HG03039 (cell line): ENCODE measurements around the gene B4GALT1.

Source experiments
- ATAC-seq: cut with Tn5 transposase; IDR thresholded peaks from one replicate; pipeline ENCODE4 v1.9.1; 2021; ENCODE audit warnings: mild to moderate bottlenecking, moderate library complexity; ENCODE audit not compliant: unreplicated experiment

B4GALT1 gene

DNA sequence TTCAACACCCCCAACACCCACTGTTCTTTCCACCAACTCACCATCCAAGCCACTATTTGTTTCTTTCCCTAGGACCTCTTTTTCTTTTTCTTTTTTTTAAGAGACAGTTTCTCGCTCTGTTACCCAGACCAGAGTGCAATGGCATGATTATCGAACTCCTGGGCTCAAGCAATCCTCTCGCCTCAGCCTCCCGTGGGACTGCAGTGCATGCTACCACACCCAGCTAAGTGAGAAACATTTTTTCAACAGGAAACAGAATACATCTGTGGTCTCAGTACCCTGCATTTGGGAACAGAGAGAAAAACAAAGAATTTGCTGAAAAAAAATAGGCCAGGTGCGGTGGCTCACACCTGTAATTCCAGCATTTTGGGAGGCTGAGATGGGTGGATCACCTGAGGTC, 24.6 kb downstream of the B4GALT1 start:
- no peak for ATAC-seq

DNA sequence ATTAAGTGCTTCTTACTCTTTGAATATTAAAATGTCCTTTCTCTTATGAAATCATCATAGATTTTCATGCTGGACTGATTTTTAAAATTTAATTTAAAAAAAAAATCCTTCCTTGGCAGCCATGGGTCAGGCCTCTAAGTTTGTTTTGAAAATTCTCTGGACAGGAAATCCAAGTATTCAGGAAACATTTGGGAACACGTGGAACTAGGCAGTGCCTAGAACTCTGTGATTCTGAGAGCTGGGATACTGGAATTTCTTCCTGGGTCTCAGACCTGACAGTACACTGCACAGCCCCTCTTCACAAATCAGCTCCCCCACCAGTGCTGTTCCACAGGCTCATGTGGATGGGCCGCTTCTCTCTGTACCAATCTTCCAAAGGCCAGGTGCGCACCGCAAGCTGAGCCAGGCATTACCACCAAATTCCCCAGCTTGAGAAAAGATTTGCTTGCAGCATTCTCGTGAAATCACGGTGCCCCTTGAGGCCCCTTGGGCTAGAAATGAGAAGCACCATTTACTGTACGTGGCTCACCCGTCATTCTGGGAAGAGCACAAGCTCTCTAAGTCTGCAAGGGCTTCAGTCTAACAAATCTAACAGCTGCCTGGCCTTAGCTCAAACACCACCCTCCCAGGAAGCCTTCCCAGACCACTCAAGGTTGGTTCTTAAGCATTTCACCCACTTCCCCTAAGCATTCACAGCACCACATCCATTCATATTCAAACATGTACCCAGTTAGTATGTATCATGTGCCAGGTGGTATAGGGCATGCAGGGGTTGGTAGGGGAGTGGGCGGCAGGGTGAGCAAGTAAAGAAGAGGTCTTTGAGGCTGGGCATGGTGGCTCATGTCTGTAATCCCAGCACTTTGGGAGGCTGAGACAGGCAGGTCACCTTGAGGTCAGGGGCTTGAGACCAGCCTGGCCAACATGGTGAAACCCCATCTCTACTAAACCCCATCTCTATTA, 26.5 kb downstream of the B4GALT1 start:
- no peak for ATAC-seq

- no peak for ATAC-seq
These were observed 27.5 kb downstream of the B4GALT1 start for GRCh38 chr9:33139421-33140228.

DNA sequence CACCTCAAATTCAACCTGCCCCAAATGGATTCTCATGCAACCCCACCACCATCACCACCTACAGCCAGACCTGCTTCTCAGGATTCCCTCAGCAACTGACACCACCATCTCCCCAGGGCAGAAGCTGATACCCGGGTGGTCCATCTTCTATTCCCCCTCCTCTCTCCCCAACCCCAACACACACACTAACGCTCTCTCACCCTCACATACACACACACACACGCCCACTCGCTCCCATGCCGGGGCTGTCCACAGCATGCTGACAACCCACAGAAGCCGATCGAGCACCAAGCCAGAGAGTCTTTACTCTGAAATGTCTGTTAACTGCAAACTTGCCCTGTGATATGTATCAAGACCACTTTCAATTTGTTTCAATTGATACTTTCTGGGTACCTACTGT, 28.4 kb downstream of the B4GALT1 start:
- no peak for ATAC-seq

DNA sequence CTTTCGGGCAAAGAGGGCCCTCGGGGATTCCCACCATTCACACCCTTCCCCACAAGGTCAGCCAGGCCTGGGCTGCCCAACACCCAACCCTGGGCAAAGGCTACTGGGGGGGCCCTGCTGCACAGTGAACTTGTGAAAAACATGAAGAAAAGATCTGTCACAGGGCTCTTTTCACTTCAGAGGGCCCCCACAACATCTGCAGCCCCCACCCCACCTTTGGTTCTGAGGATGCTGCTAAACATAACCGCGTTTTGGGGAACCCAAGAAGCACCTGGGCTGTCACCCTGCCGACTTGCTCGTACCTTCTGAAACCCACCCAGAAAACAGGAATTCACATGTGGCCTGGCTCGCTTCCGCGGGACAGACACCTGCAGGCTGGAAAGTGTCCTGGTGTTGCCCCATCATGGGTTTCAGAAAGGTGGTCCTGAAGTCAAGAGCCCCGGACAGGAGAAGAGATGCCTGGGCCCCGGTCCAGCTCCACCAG, 29.3 kb downstream of the B4GALT1 start:
- ATAC-seq = no peak

DNA sequence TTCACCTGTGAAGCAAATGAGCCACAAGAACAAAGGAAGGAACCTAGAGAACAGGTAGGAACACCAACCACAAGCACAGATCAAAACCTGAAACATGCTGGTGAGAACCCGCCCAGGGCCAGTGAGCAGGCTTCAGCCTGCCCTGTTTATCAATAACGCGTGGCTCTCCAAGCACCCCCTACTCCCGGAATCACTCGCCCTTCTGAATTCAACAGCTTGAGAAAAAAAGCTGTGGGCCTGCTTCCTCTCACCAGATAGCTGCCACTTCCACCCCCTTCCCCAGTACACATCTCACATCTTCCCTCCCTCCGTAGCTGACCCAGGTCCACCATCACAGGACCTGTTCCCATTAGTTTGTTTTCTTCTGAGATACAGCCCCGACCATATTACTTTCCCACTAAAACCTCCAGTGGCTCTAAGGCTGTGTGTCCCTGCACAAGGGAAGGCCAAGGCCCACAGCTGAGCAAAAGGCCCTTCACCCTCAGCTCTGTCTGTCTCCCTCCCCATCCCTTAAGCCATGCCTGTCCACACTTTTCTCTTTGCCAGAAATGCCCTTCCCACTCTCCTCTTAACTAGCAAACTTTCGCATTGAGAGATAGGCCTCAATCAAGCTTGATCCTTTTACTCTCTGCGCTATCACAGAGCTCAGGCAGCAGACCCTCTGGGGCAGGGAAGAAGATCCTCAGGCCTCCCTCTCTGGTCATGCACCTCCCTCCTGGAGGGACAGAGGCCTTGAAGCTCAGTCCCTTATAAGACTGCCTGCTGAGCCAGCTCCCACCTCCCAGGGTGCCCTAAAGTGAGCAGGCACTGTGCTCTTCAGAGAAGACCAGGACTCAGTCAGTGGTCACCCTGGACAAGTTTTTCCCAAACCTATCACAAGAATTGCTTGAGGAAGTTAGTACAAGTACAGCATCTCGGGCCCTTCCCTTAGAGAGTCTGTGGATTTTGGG, 30.1 kb downstream of the B4GALT1 start:
- no peak for ATAC-seq

GRCh38 chr9:33135470-33135958, 31.6 kb downstream of the B4GALT1 start:
- ATAC-seq = no peak

DNA sequence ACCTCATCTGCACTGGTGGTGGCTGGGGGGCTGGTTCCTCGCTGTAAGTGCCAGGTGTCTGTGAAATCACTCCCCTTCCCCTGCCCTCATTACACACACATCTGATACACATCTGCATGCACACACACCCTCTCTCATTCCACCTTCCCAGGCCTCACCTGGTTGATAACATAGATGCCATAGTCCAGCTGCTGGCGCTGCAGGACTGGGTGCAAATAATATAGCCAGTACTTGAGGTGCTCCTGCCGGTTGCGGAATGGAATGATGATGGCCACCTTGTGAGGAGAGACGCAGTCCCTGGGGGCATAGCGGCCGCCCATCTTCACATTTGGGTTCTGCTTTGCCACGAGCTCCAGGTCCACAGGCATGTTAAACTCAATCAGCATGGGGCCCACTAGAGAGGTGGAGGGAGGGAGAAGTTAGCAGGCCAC, 32.1 kb downstream of the B4GALT1 start:
- no peak for ATAC-seq

DNA sequence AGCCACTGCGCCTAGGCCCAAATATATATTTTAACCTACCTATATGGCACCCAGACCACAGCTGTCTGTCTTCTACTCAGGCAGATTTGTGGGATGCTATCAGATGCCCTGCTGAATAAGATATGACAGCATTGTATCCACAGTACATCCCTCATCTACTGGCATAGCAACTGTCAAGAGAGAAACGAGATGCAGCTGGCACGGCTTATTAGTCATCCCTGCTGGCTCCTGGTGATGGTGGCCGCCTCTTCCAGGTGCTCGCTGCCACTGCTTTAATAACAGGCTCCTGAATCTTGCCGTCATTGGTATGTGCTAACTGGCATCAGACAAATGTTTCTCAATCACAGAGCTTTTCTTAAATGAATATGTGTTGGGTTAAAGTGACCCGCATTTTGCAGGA, 34.0 kb downstream of the B4GALT1 start:
- no peak for ATAC-seq

GRCh38 chr9:33131790-33132772, 35.1 kb downstream of the B4GALT1 start:
- no peak for ATAC-seq

DNA sequence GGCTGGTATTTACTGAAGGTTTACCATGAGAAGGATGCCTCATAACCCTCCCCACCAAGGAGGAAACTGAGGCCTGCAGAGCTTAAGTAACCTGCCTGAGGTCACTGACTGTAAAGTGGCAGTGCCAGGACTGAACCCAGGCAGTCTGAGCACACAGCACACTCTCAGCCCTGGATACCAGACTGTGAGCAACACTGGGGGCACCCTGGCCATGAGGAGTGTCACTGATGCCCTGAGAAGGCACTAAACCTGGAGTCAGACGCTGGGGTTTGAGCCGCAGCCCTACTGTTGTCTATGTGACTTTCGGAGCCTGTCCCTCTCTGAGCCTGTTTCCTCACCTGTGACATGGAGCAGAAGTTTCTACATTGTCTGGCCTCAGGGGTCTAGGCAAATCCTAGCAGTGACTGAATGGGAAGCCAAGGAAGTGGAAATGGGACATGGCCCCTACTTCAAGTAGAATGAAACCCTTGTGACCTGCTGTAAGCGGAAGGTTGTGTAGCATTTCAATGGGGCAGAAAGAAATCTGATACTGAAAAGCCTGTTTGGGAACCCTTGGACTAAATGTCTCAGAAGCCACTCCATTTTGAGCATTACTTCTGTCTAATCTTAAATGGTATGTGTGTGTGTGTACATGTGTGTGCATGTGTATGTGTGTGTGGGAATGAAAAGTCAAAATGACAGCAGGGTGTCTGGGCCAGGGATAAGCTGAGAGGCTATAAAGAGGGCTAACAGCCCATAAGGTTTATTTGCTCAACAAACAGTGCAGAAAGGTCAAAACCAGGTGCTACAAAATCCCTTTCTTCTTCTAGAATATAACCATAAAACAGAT, 36.0 kb downstream of the B4GALT1 start:
- ATAC-seq = no peak

DNA sequence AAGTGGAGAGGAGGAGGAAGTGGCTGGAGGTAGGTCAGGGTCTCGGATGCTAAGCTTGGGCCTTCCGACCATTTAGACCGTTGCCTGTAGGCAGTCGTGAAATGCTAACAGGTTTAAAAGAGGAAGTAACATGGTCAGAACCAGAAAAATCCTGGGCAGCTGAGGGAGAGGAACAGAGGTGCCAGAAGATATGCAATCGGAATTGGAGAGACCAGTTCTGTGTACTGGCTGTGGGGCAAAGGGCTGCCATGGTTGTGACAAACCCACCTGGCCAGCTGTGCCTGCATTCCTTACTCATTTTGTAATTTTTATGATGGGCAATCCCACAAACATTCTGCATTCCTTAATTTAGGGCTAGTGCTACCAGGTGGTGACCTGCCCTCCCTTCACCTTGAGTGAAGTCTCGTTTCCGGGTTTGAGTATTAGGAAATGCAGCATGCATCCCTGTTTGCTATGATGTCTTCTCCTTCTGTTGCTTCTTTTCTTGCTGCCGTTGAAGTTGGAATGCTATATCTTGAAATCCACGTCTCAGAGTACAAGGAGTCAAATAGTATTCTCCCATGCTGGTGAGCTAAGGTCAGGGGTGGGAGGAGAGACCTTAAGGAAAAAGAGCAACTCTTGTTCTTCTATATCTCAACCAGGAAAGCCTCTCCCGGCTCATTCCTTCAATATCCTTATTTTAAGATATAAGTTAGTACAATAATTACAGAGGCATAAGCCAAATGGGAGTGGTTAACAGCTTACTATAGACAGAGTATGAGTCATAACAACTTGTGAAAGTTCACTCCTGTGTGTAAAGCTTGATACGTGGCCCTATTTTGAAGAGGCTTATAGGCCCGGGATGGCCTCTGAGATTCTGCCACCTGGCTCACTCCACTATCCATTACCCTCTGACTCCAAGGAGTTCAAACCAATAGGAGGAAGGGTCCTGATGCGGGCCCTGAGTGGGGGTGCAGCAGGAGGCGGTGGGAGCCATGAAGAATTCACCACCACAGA, 37.0 kb downstream of the B4GALT1 start:
- ATAC-seq = peak; percentile 75

- no peak for ATAC-seq
These were observed 37.8 kb downstream of the B4GALT1 start for GRCh38 chr9:33129251-33129885.

GRCh38 chr9:33128570-33128969, 38.6 kb downstream of the B4GALT1 start:
- no peak for ATAC-seq

GRCh38 chr9:33127881-33128280, 39.3 kb downstream of the B4GALT1 start:
- ATAC-seq = no peak
